Hepatocyte (in vitro differentiated cells): ENCODE data around the gene PLEKHB1.

Experiments used
- CTCF ChIP-seq: fragments of 200-600 bp; sonication (generic); IDR thresholded peaks from 2 replicates; pipeline ENCODE4 v1.5.1; 2016; ENCODE audit warnings: antibody characterized with exemption, mild to moderate bottlenecking; ENCODE audit not compliant: poor library complexity
- EZH2 ChIP-seq: fragments of 200-600 bp; sonication (generic); IDR thresholded peaks from 2 replicates; pipeline ENCODE4 v1.6.1; 2016; ENCODE audit warnings: antibody characterized with exemption, mild to moderate bottlenecking, borderline replicate concordance

GRCh38 chr11:73625696-73626318 is 20.6 kb upstream of the PLEKHB1 start:
- TF ChIP-seq CTCF (peak; percentile 92), EZH2 (no peak)
